HG03432 (cell line): ENCODE results near the gene KREMEN2.
A peak's percentile ranks its signal among the peaks of the same experiment; 100 is the strongest.

Experiments used
- ATAC-seq: cut with Tn5 transposase; IDR thresholded peaks from one replicate; pipeline ENCODE4 v1.9.1; 2021; ENCODE audit warnings: mild to moderate bottlenecking, moderate library complexity; ENCODE audit not compliant: unreplicated experiment

The KREMEN2 gene

DNA sequence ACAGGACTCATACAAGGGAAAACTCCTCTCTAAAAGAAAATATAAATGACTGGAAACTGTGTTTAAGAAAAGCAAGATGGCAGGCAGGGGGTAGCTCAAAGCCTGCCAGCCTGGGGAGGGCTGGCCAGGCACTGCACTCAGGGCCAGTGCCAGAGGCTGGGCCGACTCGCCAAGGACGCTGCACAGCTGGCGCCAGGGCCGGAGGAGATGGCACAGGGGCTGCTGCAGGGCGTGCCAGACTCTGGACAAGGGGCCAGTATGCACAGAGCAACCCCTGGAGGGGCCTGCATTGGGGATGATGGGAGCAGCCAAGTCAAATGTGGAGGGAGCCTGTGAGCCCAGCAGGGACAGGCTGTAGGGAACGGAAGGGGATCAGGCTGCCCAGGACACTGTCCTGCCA, 12.1 kb downstream of the KREMEN2 start:
- no peak for ATAC-seq

DNA sequence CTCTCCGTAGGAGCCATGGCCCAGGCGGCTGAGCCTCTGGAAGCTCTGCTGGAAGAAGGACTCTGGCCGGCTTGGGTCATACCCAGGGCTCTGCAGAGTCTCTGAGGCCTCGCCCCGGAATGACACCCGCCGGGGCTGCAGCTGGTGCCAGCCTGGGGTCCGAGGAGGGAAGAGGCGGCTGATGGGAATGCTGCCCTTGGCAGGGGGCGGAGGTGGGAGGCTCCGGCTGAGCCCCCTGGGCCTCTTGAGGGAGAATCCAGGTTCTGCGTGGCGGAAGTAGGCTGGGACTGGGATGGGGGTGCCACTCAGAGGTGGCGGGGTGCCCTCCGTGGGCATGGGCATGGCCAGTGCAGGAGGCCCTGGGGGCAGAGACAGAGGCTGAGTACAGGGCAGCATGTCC, 12.6 kb downstream of the KREMEN2 start:
- no peak for ATAC-seq

DNA sequence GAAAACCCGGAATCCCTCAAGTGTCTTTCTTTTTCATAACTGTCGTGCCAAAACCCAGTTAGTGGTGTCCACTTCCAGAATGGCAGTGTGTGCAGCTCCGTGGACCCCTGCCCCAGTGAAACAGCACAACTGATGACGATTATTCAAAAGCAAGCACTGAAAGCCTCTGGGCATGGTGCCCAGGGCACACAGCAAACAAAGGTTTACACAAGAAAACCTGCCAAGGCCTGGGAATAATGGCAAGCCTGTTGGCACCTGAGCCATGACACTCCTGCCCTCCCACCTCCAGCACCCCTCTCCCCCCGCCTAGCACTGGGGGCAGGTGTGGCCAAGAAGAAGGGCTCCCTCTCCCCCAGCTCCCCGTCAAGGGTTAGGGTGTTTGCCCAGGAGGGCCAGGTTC, 13.4 kb downstream of the KREMEN2 start:
- no peak for ATAC-seq

DNA sequence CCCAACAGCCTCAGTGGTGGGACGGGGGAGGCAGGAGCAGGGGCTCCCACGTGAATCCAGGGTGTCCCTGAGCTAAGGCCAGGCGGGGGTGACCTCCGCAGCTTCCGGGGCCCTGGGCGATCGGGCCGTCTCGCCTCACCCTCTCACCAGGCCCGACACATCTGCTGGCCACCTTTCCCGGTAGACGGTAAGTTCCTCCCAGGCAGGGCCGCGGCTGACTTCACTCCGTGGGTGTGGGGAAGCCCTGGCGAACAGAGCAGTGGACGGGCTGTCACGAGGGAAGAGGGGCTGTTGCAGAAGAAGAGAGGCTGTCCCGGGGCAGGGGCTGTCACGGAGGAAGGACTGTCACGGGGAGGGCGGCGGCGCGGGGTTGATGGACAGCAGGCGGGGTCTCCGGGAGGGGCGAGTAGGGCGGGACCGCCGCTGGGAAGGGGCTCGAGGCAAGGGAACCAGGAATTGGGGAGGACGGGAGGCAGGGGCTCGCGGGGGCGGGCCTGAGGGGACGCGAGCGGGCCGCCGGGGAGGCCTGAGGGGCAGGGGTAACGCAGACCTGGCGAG, 15.7 kb downstream of the KREMEN2 start:
- peak; percentile 14 for ATAC-seq

GRCh38 chr16:2980227-2981176, 16.4 kb downstream of the KREMEN2 start, which contains the start of gene PKMYT1:
PKMYT1 (minus strand) TSS chr16:2980446; CDS start chr16:2979657, 789 bp downstream.
- peak; percentile 74 for ATAC-seq

- ATAC-seq: no peak
These were observed 17.3 kb downstream of the KREMEN2 start for GRCh38 chr16:2981177-2981898.

DNA sequence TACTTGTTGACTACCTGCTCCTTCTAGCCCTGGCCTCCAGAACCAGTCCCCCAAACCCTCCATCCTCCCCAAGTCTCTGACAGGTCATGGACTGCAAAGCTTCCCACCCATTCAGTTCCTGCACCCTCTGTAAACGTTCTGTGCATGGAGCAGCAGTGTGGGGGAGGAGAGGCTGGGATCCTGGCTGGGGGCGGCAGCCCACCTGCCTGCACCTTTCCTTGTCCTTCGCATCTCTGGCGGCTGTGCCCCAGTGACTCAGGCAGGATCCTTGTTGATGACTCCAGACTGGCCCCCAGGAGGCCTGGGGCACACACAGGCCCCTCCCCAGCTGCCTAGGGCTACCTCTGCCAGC, 17.8 kb downstream of the KREMEN2 start:
- ATAC-seq: no peak

- no peak for ATAC-seq
These were observed 18.3 kb downstream of the KREMEN2 start for GRCh38 chr16:2982402-2982801.

GRCh38 chr16:2983706-2984136, 19.6 kb downstream of the KREMEN2 start:
- peak; percentile 41 for ATAC-seq

- no peak for ATAC-seq
These were observed 21.4 kb downstream of the KREMEN2 start for GRCh38 chr16:2985462-2985861.

DNA sequence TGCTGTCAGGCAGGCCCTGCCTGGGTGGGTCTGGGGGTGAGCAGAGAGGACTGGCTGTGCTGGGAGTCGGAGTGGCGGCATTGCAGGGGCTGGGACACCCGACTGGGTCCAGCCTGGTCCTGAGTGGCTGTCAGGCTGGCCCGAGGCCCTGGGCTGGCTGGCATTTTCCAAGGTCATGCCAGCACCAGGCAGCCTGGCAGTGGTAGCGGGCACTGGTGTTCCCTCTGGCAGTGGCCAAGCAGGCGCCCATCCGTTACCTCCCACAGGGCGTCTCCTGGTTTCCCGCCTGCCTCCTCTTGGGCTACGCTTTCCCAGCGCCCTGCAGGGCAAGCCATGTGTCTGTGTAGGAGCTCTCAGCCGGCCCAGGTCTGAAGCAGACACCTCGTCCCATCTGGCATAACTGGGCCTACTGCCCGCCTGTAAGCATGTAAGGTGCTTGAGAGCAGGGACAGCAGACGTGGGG, 21.8 kb downstream of the KREMEN2 start:
- no peak for ATAC-seq

GRCh38 chr16:2986623-2987188, 22.6 kb downstream of the KREMEN2 start:
- no peak for ATAC-seq

- ATAC-seq: no peak
These were observed 23.2 kb downstream of the KREMEN2 start for GRCh38 chr16:2987286-2987685.

- ATAC-seq: no peak
These were observed 23.8 kb downstream of the KREMEN2 start for GRCh38 chr16:2987833-2988232.

DNA sequence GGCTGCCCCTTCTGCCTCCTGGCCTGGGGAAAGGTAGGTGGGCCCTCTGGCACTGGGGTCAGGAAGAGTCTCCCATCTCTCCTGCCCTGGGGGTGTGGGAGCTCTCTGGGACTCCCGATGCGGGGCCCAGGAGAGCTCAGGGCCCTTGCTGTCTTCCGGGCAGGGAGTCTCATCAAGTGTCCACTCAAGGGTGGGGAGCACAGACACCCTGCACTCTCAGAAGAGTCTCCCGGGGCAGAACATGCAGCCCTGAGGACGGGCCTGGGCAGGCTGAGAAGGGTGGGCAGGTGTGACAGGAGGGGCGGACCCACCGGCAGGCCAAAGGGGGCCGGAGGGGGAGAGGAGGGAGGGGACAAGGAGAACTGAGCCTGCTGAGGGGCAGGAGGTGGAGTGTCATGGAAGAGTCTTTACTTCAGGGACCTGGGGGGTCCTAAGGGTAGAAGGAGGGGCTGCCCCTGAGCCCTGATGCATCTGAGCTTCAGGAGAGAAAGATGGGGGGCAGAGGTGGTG, 24.6 kb downstream of the KREMEN2 start:
- no peak for ATAC-seq

- no peak for ATAC-seq
These were observed 26.8 kb downstream of the KREMEN2 start for GRCh38 chr16:2990891-2991290.

DNA sequence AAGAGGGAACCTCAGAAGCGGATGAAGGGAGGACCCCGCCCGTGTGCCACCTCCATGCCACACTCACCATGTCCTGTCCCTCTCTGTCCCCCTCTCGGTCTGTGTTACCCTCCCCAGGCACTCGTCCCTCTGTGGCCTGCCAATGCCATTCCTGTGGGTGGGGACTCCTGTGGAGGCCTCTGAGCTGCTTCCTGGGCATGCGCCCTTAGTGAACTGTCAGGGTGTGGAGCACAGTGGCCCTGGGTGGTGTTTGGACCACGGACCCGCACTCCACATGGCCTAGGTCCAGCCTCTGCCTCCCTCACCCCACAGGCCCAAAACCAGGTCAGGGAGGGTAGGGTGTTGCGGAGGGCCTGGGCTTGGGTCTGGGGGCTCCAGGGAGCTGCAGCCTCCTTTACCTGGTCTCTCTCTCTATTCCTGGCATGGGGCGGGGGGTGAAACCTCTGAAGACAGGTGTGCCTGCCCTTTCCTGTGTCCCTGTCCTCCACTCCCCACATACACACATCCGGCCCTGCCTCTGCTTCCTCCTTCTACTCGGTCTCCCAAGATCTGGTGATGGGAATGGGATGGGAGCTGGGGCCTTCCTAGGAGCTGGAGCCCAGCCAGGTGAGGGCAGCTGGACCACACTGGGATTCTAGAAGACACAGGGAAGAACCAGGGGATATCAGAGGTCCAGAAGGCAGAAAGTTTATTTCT, 27.6 kb downstream of the KREMEN2 start:
- ATAC-seq: no peak

DNA sequence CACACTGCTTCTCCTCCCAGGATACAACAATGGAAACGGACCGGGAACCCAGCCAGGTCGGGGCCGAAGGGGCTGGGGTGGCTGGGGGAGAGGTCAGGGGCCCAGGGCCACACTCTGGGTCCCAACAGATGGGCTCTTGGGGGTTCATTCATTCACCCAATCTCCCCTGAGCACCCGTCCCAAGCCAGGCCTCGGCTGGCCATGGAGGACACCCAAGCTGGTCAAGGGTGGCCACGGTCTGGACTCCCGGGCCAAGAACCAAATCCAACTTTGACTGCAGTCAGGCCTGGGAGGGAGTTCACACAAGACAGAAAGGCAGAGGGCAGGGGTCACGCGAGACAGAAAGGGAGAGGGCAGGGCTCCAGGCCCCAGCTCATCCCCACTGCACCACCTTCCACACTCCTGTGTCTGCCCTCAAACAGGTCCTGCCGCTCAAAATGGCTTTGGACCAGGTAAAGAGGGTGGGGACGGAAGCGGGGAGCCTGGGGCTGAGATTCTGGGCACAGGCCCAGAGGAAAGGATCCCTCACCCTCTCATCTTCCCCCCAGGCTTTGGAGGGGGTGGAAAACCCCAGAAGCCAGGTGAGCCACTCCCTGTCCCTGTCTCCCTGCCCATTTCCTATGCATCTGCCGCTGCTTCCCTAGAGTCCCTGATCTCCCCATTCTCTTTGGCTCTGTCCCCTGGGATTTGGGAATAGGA, 28.5 kb downstream of the KREMEN2 start:
- ATAC-seq: no peak

- ATAC-seq: no peak
These were observed 32.2 kb downstream of the KREMEN2 start for GRCh38 chr16:2996298-2996697.

- no peak for ATAC-seq
These were observed 35.9 kb downstream of the KREMEN2 start for GRCh38 chr16:2999929-3000328.
